ENCODE data around the gene MAN2A2.

The MAN2A2 gene

GRCh38 chr15:90860942-90861675 is 42.0 kb upstream of the MAN2A2 start:
- no peak for TF ChIP-seq CTCF (IDR thresholded peaks at IDR 0.05; ENCODE audit: extremely low read depth, insufficient read depth, missing control alignments)
- in situ Hi-C loops (cut with MboI; ENCODE audit: low pct_unique_long_range_greater_than_20kb, low sequenced_read_pairs, unreplicated experiment): no loop called here
- DNase-seq (ENCODE audit: low spot score): no peak

GRCh38 chr15:90862487-90862886 is 40.6 kb upstream of the MAN2A2 start:
- DNase-seq (ENCODE audit: low spot score): no peak
- in situ Hi-C loops (cut with MboI; ENCODE audit: low pct_unique_long_range_greater_than_20kb, low sequenced_read_pairs, unreplicated experiment): no loop called here
- TF ChIP-seq CTCF (IDR thresholded peaks at IDR 0.05; ENCODE audit: extremely low read depth, insufficient read depth, missing control alignments): no peak

GRCh38 chr15:90862964-90863778 is 39.9 kb upstream of the MAN2A2 start:
- DNase-seq (ENCODE audit: low spot score): no peak
- in situ Hi-C loops (cut with MboI; ENCODE audit: low pct_unique_long_range_greater_than_20kb, low sequenced_read_pairs, unreplicated experiment): no loop called here
- no peak for TF ChIP-seq CTCF (IDR thresholded peaks at IDR 0.05; ENCODE audit: extremely low read depth, insufficient read depth, missing control alignments)

- no peak for TF ChIP-seq CTCF (IDR thresholded peaks at IDR 0.05; ENCODE audit: extremely low read depth, insufficient read depth, missing control alignments)
- in situ Hi-C loops (cut with MboI; ENCODE audit: low pct_unique_long_range_greater_than_20kb, low sequenced_read_pairs, unreplicated experiment): no loop called here
- no peak for DNase-seq (ENCODE audit: low spot score)
These were observed 39.1 kb upstream of the MAN2A2 start for GRCh38 chr15:90863987-90864386.

GRCh38 chr15:90864507-90864906 is 38.6 kb upstream of the MAN2A2 start:
- no peak for TF ChIP-seq CTCF (IDR thresholded peaks at IDR 0.05; ENCODE audit: extremely low read depth, insufficient read depth, missing control alignments)
- in situ Hi-C loops (cut with MboI; ENCODE audit: low pct_unique_long_range_greater_than_20kb, low sequenced_read_pairs, unreplicated experiment): no loop called here
- no peak for DNase-seq (ENCODE audit: low spot score)

GRCh38 chr15:90865702-90866101 is 37.4 kb upstream of the MAN2A2 start:
- no peak for TF ChIP-seq CTCF (IDR thresholded peaks at IDR 0.05; ENCODE audit: extremely low read depth, insufficient read depth, missing control alignments)
- in situ Hi-C loops (cut with MboI; ENCODE audit: low pct_unique_long_range_greater_than_20kb, low sequenced_read_pairs, unreplicated experiment): no loop called here
- no peak for DNase-seq (ENCODE audit: low spot score)

All from GM13977 (cell line).